Measurements from ENCODE around the gene ELFN1.

DNA sequence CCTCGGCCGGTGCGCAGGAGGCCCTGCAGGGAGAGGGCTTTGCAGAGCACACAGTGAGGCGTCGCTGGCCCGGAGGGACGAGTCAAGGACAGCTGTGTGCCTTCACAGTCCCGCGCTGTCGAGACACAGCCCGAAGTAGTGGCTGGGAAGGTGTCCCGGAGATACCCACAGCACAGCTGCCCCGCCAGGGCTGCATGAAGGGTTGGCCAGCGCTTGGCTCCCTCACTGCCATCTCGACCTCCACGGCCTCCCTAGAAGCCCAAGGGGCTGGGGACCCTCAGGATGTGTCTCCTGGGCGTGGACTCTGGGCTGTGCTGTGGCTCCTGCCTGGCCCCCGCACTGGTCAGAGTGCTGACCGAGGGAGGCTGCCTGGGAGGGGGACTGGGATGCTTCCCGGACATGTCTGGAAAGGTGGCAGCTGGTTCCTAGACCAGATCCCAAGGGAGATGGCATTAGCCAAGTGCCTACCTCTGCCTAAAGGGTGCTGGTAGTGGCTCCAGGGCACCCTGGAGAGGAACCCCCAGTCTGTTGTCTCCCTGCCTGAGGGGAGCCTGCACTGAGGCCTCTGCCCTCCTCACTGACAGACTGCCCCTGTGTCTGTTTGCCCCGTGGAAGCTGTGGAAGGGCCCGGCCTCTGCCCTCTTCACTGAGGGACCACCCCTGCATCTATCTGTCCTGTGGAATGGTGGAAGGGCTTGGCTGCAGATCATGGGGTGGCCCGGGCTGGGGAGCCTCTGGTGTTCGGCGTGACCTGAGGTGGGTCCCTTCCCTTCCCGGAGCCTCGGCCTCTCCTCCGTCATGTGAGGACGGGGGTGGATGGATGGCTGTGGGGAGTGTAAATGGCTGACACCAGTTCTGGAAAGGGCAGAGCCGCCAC, 5.8 kb downstream of the ELFN1 start:
- TF ChIP-seq MAX (IDR thresholded peaks at IDR 0.05; ENCODE audit: low read depth): no peak
- TF ChIP-seq, protein P1, sequence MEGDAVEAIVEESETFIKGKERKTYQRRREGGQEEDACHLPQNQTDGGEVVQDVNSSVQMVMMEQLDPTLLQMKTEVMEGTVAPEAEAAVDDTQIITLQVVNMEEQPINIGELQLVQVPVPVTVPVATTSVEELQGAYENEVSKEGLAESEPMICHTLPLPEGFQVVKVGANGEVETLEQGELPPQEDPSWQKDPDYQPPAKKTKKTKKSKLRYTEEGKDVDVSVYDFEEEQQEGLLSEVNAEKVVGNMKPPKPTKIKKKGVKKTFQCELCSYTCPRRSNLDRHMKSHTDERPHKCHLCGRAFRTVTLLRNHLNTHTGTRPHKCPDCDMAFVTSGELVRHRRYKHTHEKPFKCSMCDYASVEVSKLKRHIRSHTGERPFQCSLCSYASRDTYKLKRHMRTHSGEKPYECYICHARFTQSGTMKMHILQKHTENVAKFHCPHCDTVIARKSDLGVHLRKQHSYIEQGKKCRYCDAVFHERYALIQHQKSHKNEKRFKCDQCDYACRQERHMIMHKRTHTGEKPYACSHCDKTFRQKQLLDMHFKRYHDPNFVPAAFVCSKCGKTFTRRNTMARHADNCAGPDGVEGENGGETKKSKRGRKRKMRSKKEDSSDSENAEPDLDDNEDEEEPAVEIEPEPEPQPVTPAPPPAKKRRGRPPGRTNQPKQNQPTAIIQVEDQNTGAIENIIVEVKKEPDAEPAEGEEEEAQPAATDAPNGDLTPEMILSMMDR (IDR thresholded peaks at IDR 0.05): no peak
- TF ChIP-seq EZH2phosphoT487 (IDR thresholded peaks at IDR 0.05; ENCODE audit: borderline replicate concordance, low read depth): no peak
- TF ChIP-seq EP300 (IDR thresholded peaks at IDR 0.05; ENCODE audit: borderline replicate concordance in 1 of 2, low read depth in 1 of 2, low read length in 1 of 2): no peak
